OCI-LY3 (cell line): ENCODE measurements around the gene CADM2.

Source experiments
- EZH2phosphoT487 ChIP-seq: fragments of 200-600 bp; shearing (Covaris generic); IDR thresholded peaks from 2 replicates; pipeline ENCODE4 v1.6.1; 2018; ENCODE audit warnings: antibody characterized with exemption, mixed run types, low read depth
- TF ChIP-seq, protein P1 (sequence below): fragments of 200-600, 300-600 bp; sonication (generic); IDR thresholded peaks from 2 replicates; pipeline ENCODE4 v1.5.1; 2014; ENCODE audit warnings: antibody characterized with exemption, low read length, low read depth

- TF ChIP-seq, protein P1, sequence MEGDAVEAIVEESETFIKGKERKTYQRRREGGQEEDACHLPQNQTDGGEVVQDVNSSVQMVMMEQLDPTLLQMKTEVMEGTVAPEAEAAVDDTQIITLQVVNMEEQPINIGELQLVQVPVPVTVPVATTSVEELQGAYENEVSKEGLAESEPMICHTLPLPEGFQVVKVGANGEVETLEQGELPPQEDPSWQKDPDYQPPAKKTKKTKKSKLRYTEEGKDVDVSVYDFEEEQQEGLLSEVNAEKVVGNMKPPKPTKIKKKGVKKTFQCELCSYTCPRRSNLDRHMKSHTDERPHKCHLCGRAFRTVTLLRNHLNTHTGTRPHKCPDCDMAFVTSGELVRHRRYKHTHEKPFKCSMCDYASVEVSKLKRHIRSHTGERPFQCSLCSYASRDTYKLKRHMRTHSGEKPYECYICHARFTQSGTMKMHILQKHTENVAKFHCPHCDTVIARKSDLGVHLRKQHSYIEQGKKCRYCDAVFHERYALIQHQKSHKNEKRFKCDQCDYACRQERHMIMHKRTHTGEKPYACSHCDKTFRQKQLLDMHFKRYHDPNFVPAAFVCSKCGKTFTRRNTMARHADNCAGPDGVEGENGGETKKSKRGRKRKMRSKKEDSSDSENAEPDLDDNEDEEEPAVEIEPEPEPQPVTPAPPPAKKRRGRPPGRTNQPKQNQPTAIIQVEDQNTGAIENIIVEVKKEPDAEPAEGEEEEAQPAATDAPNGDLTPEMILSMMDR, result no peak
- no peak for TF ChIP-seq EZH2phosphoT487
Observed at GRCh38 chr3:84978843-84979242, 20.1 kb downstream of the CADM2 start.
